Thoracic aorta (tissue), 2 donors: ENCODE measurements around the gene PLEKHG3. TPM values are rescaled to one million over a fixed set of nuclear protein-coding genes. Genes with fewer than 3 reads are reported as not detected.
A peak's percentile ranks its signal among the peaks of the same experiment; 100 is the strongest.

Source experiments
- ATAC-seq: fragments of 150-250 bp; one replicate; pipeline ENCODE4 v1.8.0; 2017; ENCODE audit warnings: low read depth; ENCODE audit not compliant: insufficient number of reproducible peaks, low FRiP score
- DNase-seq: peaks from one replicate; pipeline ENCODE4 v3.0.0-alpha.2; 2020; ENCODE audit warnings: low spot score
- H3K27ac ChIP-seq, 2 donors: fragments of 200-600 bp; sonication (generic); 1 replicate in 1 of 2; 2 replicates in 1 of 2; pipeline ENCODE4 v1.5.1; 2016; ENCODE audit warnings: mild to moderate bottlenecking in 2 of 2, moderate library complexity in 2 of 2
- H3K27me3 ChIP-seq: fragments of 200-600 bp; sonication (generic); replicated peaks from 2 replicates; pipeline ENCODE4 v1.6.0; 2016; ENCODE audit warnings: mild to moderate bottlenecking; ENCODE audit not compliant: insufficient read depth
- H3K36me3 ChIP-seq: fragments of 200-600 bp; sonication (generic); one replicate; pipeline ENCODE4 v1.5.1; 2016
- H3K4me1 ChIP-seq, 2 donors: fragments of 200-600 bp; sonication (generic); 1 replicate in 1 of 2; 2 replicates in 1 of 2; pipeline versions ENCODE4 v1.5.1 to v1.6.0; 2016; ENCODE audit warnings: low read depth in 2 of 2, mild to moderate bottlenecking in 1 of 2; ENCODE audit not compliant: control insufficient read depth in 1 of 2
- H3K4me3 ChIP-seq: fragments of 200-600 bp; sonication (generic); 2 replicates; pipeline ENCODE4 v1.5.1; 2016; ENCODE audit warnings: mild to moderate bottlenecking
- H3K9me3 ChIP-seq: fragments of 200-600 bp; sonication (generic); 2 replicates; pipeline ENCODE4 v1.5.1; 2016
- total RNA-seq, 2 donors: library from RNA; depleted of rRNA; stranded (reverse); fragments of >200 nt; gene quantifications; one replicate each; pipeline versions ENCODE4 v1.1.0 to v1.2.3, GENCODE V29; 2016
- TF ChIP-seq, protein P1 (sequence below): fragments of 200-600 bp; sonication (generic); IDR thresholded peaks from one replicate; pipeline ENCODE4 v1.5.1; 2019; ENCODE audit warnings: antibody characterized with exemption

PLEKHG3 gene
- total RNA-seq, 2 donors from 2014 or later, result 63.2 to 71.5 TPM

DNA sequence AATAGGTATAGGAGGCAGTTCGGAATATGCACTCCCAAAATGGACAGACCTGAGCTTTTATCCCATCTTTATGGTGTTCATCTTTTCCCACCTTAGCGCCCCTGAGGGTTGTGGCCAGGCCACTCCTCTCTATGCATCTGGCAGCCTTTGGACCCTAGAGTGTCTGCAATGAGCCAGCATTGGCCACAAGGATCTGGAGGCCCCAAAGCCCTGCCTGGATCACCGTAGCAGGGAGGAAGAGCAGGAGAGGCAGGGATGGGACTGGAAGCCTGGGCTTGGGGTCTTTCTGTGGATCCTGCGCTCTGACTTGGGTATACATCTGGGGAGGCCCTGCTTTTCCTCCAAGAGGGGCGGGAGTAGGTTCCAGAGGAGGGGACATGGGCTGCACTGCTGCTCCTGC is 52.5 kb downstream of the PLEKHG3 start:
- no peak overlapping the region for H3K4me3 ChIP-seq
- TF ChIP-seq, protein P1, sequence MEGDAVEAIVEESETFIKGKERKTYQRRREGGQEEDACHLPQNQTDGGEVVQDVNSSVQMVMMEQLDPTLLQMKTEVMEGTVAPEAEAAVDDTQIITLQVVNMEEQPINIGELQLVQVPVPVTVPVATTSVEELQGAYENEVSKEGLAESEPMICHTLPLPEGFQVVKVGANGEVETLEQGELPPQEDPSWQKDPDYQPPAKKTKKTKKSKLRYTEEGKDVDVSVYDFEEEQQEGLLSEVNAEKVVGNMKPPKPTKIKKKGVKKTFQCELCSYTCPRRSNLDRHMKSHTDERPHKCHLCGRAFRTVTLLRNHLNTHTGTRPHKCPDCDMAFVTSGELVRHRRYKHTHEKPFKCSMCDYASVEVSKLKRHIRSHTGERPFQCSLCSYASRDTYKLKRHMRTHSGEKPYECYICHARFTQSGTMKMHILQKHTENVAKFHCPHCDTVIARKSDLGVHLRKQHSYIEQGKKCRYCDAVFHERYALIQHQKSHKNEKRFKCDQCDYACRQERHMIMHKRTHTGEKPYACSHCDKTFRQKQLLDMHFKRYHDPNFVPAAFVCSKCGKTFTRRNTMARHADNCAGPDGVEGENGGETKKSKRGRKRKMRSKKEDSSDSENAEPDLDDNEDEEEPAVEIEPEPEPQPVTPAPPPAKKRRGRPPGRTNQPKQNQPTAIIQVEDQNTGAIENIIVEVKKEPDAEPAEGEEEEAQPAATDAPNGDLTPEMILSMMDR, result no peak
- peaks cover 20 to 50% of the 10 kb centered on the region in 2 donors for H3K4me1 ChIP-seq
- DNase-seq (no peak), ATAC-seq (no peak)
- no peaks in the 10 kb centered on the region for H3K9me3 ChIP-seq
- H3K27me3 ChIP-seq, result no peaks in the 10 kb centered on the region
- H3K36me3 ChIP-seq, result no peaks in the 10 kb centered on the region
- no peak overlapping the region for H3K27ac ChIP-seq

DNA sequence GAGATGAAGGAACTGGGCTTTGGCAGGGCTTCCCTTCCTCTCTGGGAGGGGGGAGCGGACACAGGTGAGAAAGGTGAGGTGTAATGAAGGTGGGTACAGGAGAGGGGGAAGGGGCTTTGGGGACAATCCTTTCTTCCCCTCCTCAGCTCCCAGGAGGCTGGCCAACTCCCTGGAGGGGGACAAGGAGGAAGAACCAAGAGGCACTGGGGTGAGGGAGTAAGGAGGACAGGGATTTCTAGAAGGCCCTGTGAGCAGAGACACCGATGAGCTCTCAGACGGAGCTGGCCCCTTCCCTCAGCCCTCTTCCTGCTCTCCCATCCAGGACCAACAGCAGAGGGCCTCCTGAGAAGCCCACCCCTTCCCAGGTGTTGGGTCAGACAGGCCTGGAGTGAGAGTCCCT is 53.4 kb downstream of the PLEKHG3 start:
- no peak for ATAC-seq
- Histone ChIP-seq H3K9me3 (no peaks in the 10 kb centered on the region), H3K27ac (peak overlapping the region; percentile 35), H3K36me3 (no peaks in the 10 kb centered on the region), H3K4me1 (peaks cover 29 to 59% of the 10 kb centered on the region in 2 donors), H3K27me3 (no peaks in the 10 kb centered on the region), H3K4me3 (no peak overlapping the region)
- TF ChIP-seq, protein P1, result no peak
- DNase-seq, result no peak

DNA sequence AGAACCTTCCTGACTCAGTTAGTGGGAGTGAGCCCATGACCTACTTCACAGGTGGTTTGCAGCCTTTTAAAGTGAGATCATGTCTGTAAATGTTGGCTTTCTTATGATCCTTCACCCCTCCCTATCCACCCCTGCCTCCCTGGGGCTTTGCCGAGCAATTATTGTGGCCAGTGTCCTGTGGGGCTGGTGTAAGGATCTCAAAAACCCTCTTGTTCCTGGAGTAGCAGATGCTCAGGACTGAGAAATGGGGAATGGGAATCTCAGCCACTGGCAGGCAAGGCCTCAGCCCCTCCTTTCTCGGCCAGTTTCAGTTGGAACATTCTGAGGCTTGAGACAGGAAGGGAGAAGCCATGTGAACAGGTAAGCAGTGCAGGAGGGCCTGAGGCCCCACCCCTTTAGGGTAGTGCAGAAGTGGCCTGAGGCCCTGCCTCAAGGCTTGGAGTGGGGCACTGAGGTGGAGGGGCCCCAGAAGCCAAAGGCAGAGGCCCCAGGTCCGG is 53.8 kb downstream of the PLEKHG3 start:
- H3K36me3 ChIP-seq, result no peaks in the 10 kb centered on the region
- H3K4me1 ChIP-seq, result peaks cover 29 to 64% of the 10 kb centered on the region in 2 donors
- no peak overlapping the region for H3K4me3 ChIP-seq
- no peaks in the 10 kb centered on the region for H3K9me3 ChIP-seq
- DNase-seq (no peak), ATAC-seq (no peak)
- TF ChIP-seq, protein P1, result no peak
- no peaks in the 10 kb centered on the region for H3K27me3 ChIP-seq
- peak overlapping the region; percentile 35 to 50 for H3K27ac ChIP-seq

DNA sequence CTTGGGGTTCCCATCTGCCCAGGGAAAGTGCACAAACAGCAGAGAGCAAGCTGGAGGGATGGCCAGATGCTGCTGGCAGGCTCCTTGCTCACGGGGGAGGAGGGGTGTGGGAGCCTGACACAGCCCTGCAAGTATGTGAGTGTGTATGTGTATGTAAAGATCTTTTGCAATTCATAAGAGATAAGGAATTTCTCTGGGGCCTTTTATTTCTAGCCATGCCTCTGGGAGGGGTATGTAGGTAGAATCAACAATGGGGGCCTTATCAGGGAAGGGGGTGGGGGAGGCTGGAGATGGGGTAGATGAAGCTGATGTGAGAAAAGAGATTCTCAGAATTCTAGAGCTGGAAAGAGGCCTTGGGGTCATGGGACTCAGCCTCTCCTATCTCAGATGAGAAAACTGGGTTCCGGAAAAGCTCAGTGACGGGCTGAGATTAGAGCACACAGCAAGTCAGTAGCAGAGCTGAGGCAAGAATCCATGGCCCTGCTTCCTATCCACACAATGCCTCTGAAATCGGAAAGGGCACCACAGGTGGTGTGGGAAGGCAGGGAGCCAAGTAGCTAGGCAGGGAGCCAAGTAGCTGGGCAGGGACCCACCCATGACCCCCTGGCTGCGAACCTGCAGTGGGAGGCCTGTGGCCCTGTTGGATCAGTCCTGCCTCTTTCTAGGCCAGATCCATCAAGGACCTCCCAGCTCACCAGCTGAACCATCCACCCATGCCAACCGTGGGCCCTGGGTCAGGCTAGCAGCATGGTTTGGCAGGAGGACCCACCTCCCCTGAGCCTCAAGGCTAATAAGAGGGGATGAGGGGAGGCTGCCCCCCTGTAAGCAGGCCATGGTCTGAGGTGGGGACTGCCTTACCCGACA is 54.7 kb downstream of the PLEKHG3 start:
- DNase-seq (no peak), ATAC-seq (no peak)
- no peaks in the 10 kb centered on the region for H3K27me3 ChIP-seq
- peak overlapping the region; percentile 35 to 50 for H3K27ac ChIP-seq
- H3K36me3 ChIP-seq, result no peaks in the 10 kb centered on the region
- peaks cover 29 to 72% of the 10 kb centered on the region in 2 donors for H3K4me1 ChIP-seq
- no peaks in the 10 kb centered on the region for H3K9me3 ChIP-seq
- TF ChIP-seq, protein P1, result no peak
- H3K4me3 ChIP-seq, result no peak overlapping the region

DNA sequence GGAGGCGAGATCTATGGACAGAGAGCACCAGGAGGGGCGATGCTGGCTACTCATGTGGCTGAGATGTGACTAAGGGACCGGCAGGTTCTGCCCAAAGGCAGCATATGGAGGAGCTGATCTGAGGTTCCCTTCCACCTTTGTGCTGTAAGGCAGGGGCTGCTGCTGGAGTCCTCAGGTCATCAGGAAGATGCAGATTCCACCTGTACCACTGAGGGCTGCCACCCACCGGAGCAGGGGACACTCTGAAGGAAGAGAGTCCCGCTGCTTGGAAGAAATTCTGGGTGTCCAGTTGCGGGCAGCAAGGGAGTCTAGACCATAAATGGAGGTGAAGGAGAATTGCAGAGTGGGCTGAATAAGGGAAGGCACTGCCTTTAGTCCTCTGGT is 55.3 kb downstream of the PLEKHG3 start:
- no peak for ATAC-seq
- H3K27me3 ChIP-seq, result no peaks in the 10 kb centered on the region
- H3K4me3 ChIP-seq, result no peak overlapping the region
- H3K27ac ChIP-seq, result peak overlapping the region; percentile 35 to 50
- no peaks in the 10 kb centered on the region for H3K9me3 ChIP-seq
- TF ChIP-seq, protein P1, result no peak
- H3K36me3 ChIP-seq, result no peaks in the 10 kb centered on the region
- H3K4me1 ChIP-seq, result peaks cover 29 to 79% of the 10 kb centered on the region in 2 donors
- no peak for DNase-seq
